8988T (cell line): ENCODE data around the gene SPINK4.
A peak's percentile ranks its signal among the peaks of the same experiment; 100 is the strongest.

ENCODE experiments used
- DNase-seq: peaks from one replicate; pipeline ENCODE4 v3.0.0; 2011

Gene SPINK4

GRCh38 chr9:33263131-33264002, 23.4 kb downstream of the SPINK4 start:
- no peak for DNase-seq

GRCh38 chr9:33264003-33264472, 24.1 kb downstream of the SPINK4 start:
- no peak for DNase-seq

- DNase-seq: peak; percentile 89
These were observed 24.7 kb downstream of the SPINK4 start, which contains the start of the genes BAG1 and CHMP5 for GRCh38 chr9:33264473-33265177. BAG1 (minus strand) TSS chr9:33264708. CHMP5 (plus strand) TSS chr9:33265049; CDS start chr9:33265079, 30 bp downstream.

GRCh38 chr9:33265211-33265865, 25.4 kb downstream of the SPINK4 start:
- DNase-seq: no peak

GRCh38 chr9:33267151-33267767, 27.3 kb downstream of the SPINK4 start:
- no peak for DNase-seq

GRCh38 chr9:33270146-33270545, 30.2 kb downstream of the SPINK4 start:
- DNase-seq: no peak

- no peak for DNase-seq
These were observed 32.1 kb downstream of the SPINK4 start for GRCh38 chr9:33272061-33272460.

- no peak for DNase-seq
These were observed 33.5 kb downstream of the SPINK4 start for GRCh38 chr9:33273266-33273971.

- no peak for DNase-seq
These were observed 34.0 kb downstream of the SPINK4 start for GRCh38 chr9:33273972-33274328.

GRCh38 chr9:33277484-33277883, 37.5 kb downstream of the SPINK4 start:
- DNase-seq: no peak

- no peak for DNase-seq
These were observed 45.5 kb downstream of the SPINK4 start for GRCh38 chr9:33285502-33285901.

GRCh38 chr9:33287087-33287490, 47.1 kb downstream of the SPINK4 start:
- peak; percentile 62 for DNase-seq

- DNase-seq: no peak
These were observed 48.3 kb downstream of the SPINK4 start for GRCh38 chr9:33288235-33288634.

- DNase-seq: no peak
These were observed 49.0 kb downstream of the SPINK4 start for GRCh38 chr9:33288828-33289483.

GRCh38 chr9:33289496-33289895, 49.5 kb downstream of the SPINK4 start:
- DNase-seq: no peak

- no peak for DNase-seq
These were observed 49.9 kb downstream of the SPINK4 start for GRCh38 chr9:33289936-33290246.

GRCh38 chr9:33290247-33291030, 50.5 kb downstream of the SPINK4 start, which contains the start of gene NFX1:
NFX1 (plus strand) TSS chr9:33290516; CDS start chr9:33290573, 57 bp downstream.
- DNase-seq: peak; percentile 86

- DNase-seq: no peak
These were observed 51.0 kb downstream of the SPINK4 start for GRCh38 chr9:33291031-33291397.

GRCh38 chr9:33291901-33292300, 51.9 kb downstream of the SPINK4 start:
- no peak for DNase-seq

- DNase-seq: no peak
These were observed 53.8 kb downstream of the SPINK4 start for GRCh38 chr9:33293782-33294181.
